DND-41 (cell line): Measurements from ENCODE around the gene EEF1A1.

Source experiments
- ATAC-seq: fragments of 200-7000 bp; cut with Tn5 transposase; 3 replicates; pipeline ENCODE4 v1.9.1; 2021; ENCODE audit warnings: low read depth; ENCODE audit not compliant: insufficient read depth
- DNase-seq: peaks from one replicate; pipeline ENCODE4 v3.0.0-alpha.2; 2020
- H2AFZ ChIP-seq: 2 replicates; pipeline ENCODE4 v1.6.0; 2012; ENCODE audit warnings: low read depth, low read length
- H3K27ac ChIP-seq: 2 replicates; pipeline ENCODE4 v1.5.1; 2012; ENCODE audit warnings: low read length, inconsistent platforms
- H3K27me3 ChIP-seq: fragments of 200-600 bp; sonication (generic); 2 replicates; pipeline ENCODE4 v1.6.0; 2012; ENCODE audit warnings: low read length, mild to moderate bottlenecking, inconsistent platforms; ENCODE audit not compliant: insufficient read depth, poor library complexity
- H3K36me3 ChIP-seq: 2 replicates; pipeline ENCODE4 v1.5.1; 2012; ENCODE audit warnings: low read length, inconsistent platforms; ENCODE audit not compliant: insufficient read depth
- H3K4me1 ChIP-seq: 2 replicates; pipeline ENCODE4 v1.5.1; 2012; ENCODE audit warnings: mild to moderate bottlenecking, low read length; ENCODE audit not compliant: insufficient read depth
- H3K4me2 ChIP-seq: 2 replicates; pipeline ENCODE4 v1.6.0; 2012; ENCODE audit warnings: mild to moderate bottlenecking, moderate library complexity, low read length, inconsistent platforms; ENCODE audit not compliant: insufficient read depth
- H3K4me3 ChIP-seq, 2 experiments: fragments of 200-600 bp in 1 of 2; shearing (Covaris generic) in 1 of 2; 2 replicates each; pipeline ENCODE4 v1.5.1; 2012 to 2016; ENCODE audit warnings: inconsistent platforms in 2 of 2, low read length in 2 of 2, mild to moderate bottlenecking in 2 of 2, low read depth in 1 of 2, moderate library complexity in 1 of 2
- H3K79me2 ChIP-seq: 2 replicates; pipeline ENCODE4 v1.6.0; 2012; ENCODE audit warnings: low read length, inconsistent platforms; ENCODE audit not compliant: insufficient read depth
- H3K9ac ChIP-seq: 2 replicates; pipeline ENCODE4 v1.6.0; 2012; ENCODE audit warnings: low read depth, mild to moderate bottlenecking, inconsistent platforms, low read length, moderate library complexity
- H3K9me3 ChIP-seq: 2 replicates; pipeline ENCODE4 v1.5.1; 2012; ENCODE audit warnings: low read length, moderate library complexity, mild to moderate bottlenecking, inconsistent platforms; ENCODE audit not compliant: insufficient read depth, severe bottlenecking
- H4K20me1 ChIP-seq: 2 replicates; pipeline ENCODE4 v1.6.0; 2012; ENCODE audit warnings: low read length; ENCODE audit not compliant: insufficient read depth
- EZH2 ChIP-seq: IDR thresholded peaks from 3 replicates; pipeline ENCODE4 v1.6.1; 2012; ENCODE audit warnings: borderline replicate concordance, low read depth, mild to moderate bottlenecking, moderate library complexity, low read length, inconsistent platforms; ENCODE audit not compliant: severe bottlenecking
- TF ChIP-seq, protein P1 (sequence below): IDR thresholded peaks from 2 replicates; pipeline ENCODE4 v1.5.1; 2012; ENCODE audit warnings: borderline replicate concordance, low read length, moderate library complexity, mild to moderate bottlenecking; ENCODE audit not compliant: poor library complexity, severe bottlenecking; ENCODE audit errors: extremely low read depth

EEF1A1 gene

DNA sequence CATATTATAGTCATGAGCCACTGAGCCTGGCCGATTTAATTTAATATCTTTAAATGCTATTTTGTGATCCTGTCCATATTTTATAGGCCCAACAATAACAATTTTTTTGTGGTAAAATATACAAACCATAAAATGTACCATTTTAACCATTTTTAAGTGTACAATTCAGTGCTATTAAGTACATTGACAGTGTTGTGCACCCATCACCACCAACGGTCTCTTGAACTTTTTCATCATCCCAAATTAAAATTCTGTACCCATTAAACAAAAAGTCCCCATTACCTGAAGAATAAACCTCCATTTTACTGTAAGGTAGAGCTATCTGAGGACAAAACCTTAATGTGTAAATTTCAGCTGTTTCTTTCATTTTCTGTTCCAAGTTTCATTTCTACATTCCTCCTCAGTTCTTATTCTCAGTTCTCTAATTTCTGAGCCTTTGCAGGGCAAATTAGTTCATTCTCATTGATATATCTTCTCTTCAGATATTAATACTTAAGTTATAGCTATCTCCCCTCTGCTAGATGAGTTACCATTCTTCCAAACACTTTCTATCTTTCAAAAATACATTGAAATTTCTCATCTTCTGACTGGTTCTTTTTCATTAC is 49.0 kb downstream of the EEF1A1 start:
- DNase-seq (no peak), ATAC-seq (no peak)
- Histone ChIP-seq H3K27ac (no peak overlapping the region), H3K4me3 (no peak overlapping the region), H3K4me2 (no peak overlapping the region), H2AFZ (no peak overlapping the region), H3K36me3 (peaks cover 87% of the 10 kb centered on the region), H3K9ac (no peak overlapping the region), H3K9me3 (no peaks in the 10 kb centered on the region), H3K4me1 (no peaks in the 10 kb centered on the region), H3K79me2 (no peaks in the 10 kb centered on the region; the same call in 1 of the 2 replicates), H3K27me3 (no peaks in the 10 kb centered on the region), H4K20me1 (no peaks in the 10 kb centered on the region)
- no peak for TF ChIP-seq EZH2
- TF ChIP-seq, protein P1, sequence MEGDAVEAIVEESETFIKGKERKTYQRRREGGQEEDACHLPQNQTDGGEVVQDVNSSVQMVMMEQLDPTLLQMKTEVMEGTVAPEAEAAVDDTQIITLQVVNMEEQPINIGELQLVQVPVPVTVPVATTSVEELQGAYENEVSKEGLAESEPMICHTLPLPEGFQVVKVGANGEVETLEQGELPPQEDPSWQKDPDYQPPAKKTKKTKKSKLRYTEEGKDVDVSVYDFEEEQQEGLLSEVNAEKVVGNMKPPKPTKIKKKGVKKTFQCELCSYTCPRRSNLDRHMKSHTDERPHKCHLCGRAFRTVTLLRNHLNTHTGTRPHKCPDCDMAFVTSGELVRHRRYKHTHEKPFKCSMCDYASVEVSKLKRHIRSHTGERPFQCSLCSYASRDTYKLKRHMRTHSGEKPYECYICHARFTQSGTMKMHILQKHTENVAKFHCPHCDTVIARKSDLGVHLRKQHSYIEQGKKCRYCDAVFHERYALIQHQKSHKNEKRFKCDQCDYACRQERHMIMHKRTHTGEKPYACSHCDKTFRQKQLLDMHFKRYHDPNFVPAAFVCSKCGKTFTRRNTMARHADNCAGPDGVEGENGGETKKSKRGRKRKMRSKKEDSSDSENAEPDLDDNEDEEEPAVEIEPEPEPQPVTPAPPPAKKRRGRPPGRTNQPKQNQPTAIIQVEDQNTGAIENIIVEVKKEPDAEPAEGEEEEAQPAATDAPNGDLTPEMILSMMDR: no peak
